A673 (cell line): Measurements from ENCODE around the gene USF2. TPM values are rescaled to one million over a fixed set of nuclear protein-coding genes. Genes with fewer than 3 reads are reported as not detected.

ENCODE experiments used
- BruUV-seq: library from RNA; stranded (reverse); fragments of 400-500 nt; replicated peaks from 2 replicates; lab custom pipeline; 2021; lab: Mats Ljungman, UMichigan
- CTCF ChIA-PET: fragments of 300-600 bp; sonication (Branson Sonifier 250); formaldehyde crosslinking; loops from one replicate; lab custom pipeline; 2022; ENCODE audit warnings: antibody characterized with exemption; lab: Charles Lee
- POLR2A ChIA-PET: fragments of 300-600 bp; sonication (Branson Sonifier 250); formaldehyde crosslinking; loops from one replicate; lab custom pipeline; 2022; ENCODE audit warnings: antibody characterized with exemption; ENCODE audit not compliant: low non-redundant PET; lab: Charles Lee
- DNase-seq: peaks from one replicate; pipeline ENCODE4 v3.0.0-alpha.2; 2015; ENCODE audit warnings: low spot score
- H3K27ac ChIP-seq: fragments of 200-600 bp; sonication (generic); 2 replicates; pipeline ENCODE4 v1.5.1; 2016; ENCODE audit warnings: mixed run types, low read depth, mild to moderate bottlenecking, mixed read lengths, antibody characterized with exemption, low read length; ENCODE audit not compliant: poor library complexity, severe bottlenecking
- H3K27me3 ChIP-seq: fragments of 200-600 bp; sonication (generic); replicated peaks from 2 replicates; pipeline ENCODE4 v1.6.1; 2017; ENCODE audit warnings: mixed run types, low read depth, mild to moderate bottlenecking, mixed read lengths, antibody characterized with exemption, low read length; ENCODE audit not compliant: insufficient read depth, poor library complexity
- H3K36me3 ChIP-seq: fragments of 200-600 bp; sonication (generic); 2 replicates; pipeline ENCODE4 v1.6.1; 2016; ENCODE audit warnings: mixed run types, mild to moderate bottlenecking, mixed read lengths, antibody characterized with exemption, low read length; ENCODE audit not compliant: insufficient read depth, poor library complexity, severe bottlenecking
- H3K4me1 ChIP-seq: fragments of 200-600 bp; sonication (generic); 2 replicates; pipeline ENCODE4 v1.6.1; 2017; ENCODE audit warnings: mixed run types, mild to moderate bottlenecking, mixed read lengths, antibody characterized with exemption, low read length; ENCODE audit not compliant: insufficient read depth, poor library complexity, severe bottlenecking
- H3K4me3 ChIP-seq: fragments of 200-600 bp; sonication (generic); 2 replicates; pipeline ENCODE4 v1.5.1; 2016; ENCODE audit warnings: low read depth, mixed run types, mild to moderate bottlenecking, mixed read lengths, low read length; ENCODE audit not compliant: poor library complexity, severe bottlenecking
- H3K9me3 ChIP-seq: fragments of 200-600 bp; sonication (generic); 2 replicates; pipeline ENCODE4 v1.6.1; 2016; ENCODE audit warnings: mixed run types, low read depth, mild to moderate bottlenecking, mixed read lengths, antibody characterized with exemption, low read length; ENCODE audit not compliant: poor library complexity, severe bottlenecking
- CTCF ChIP-seq: fragments of 300-800, 200-600 bp; sonication (generic); conservative IDR thresholded peaks from 2 replicates; pipeline ENCODE4 v1.5.1; 2017; ENCODE audit warnings: low read depth, mild to moderate bottlenecking, antibody characterized with exemption, low read length, moderate library complexity, mixed read lengths
- EZH2 ChIP-seq: fragments of 200-600 bp; sonication (generic); IDR thresholded peaks from 2 replicates; pipeline ENCODE4 v1.6.1; 2017; ENCODE audit warnings: borderline replicate concordance, low read depth, mild to moderate bottlenecking, mixed read lengths, antibody characterized with exemption, low read length; ENCODE audit not compliant: poor library complexity, severe bottlenecking
- intact Hi-C: fragments of 100-400 bp; cut with micrococcal nuclease; formaldehyde crosslinking; loops from one replicate; pipeline ENCODE4 v1.10.0; 2022; ENCODE audit not compliant: unreplicated experiment
- total RNA-seq: library from RNA; stranded (reverse); gene quantifications from 2 replicates; pipeline ENCODE4 v1.2.3, GENCODE V29; 2021

The USF2 gene
- total RNA-seq, 1 experiment from 2014 or later = 82.0 TPM

- no peaks in the 10 kb centered on the region for H3K36me3 ChIP-seq
- ChIA-PET POLR2A (no interaction called here), CTCF (no interaction called here)
- no peaks in the 10 kb centered on the region for H3K9me3 ChIP-seq
- no peaks in the 10 kb centered on the region for H3K4me1 ChIP-seq
- intact Hi-C loops = no loop called here
- H3K4me3 ChIP-seq = no peak overlapping the region
- TF ChIP-seq EZH2 = no peak
- TF ChIP-seq CTCF = no peak
- H3K27ac ChIP-seq = no peak overlapping the region
- no TSS peak for BruUV-seq
- H3K27me3 ChIP-seq = no peaks in the 10 kb centered on the region
- DNase-seq = no peak
Observed at GRCh38 chr19:35222373-35223015, 46.3 kb upstream of the USF2 start.

- Histone ChIP-seq H3K27ac (no peak overlapping the region), H3K4me3 (no peak overlapping the region), H3K36me3 (no peaks in the 10 kb centered on the region), H3K9me3 (no peaks in the 10 kb centered on the region), H3K27me3 (no peaks in the 10 kb centered on the region), H3K4me1 (no peaks in the 10 kb centered on the region)
- CTCF ChIA-PET = no interaction called here
- POLR2A ChIA-PET = no interaction called here
- intact Hi-C loops = no loop called here
- DNase-seq = no peak
- TF ChIP-seq EZH2 (no peak), CTCF (no peak)
- BruUV-seq = no TSS peak
Observed at GRCh38 chr19:35223084-35223790, 45.5 kb upstream of the USF2 start.

GRCh38 chr19:35223862-35224505 is 44.8 kb upstream of the USF2 start:
- no peak for DNase-seq
- Histone ChIP-seq H3K27me3 (no peaks in the 10 kb centered on the region), H3K36me3 (no peaks in the 10 kb centered on the region), H3K9me3 (no peaks in the 10 kb centered on the region), H3K4me3 (no peak overlapping the region), H3K27ac (no peak overlapping the region), H3K4me1 (no peaks in the 10 kb centered on the region)
- no TSS peak for BruUV-seq
- TF ChIP-seq EZH2 = no peak
- no peak for TF ChIP-seq CTCF
- CTCF ChIA-PET = no interaction called here
- intact Hi-C loops = no loop called here
- POLR2A ChIA-PET = no interaction called here
